Keratinocyte (primary cell): ENCODE measurements around the gene KCNT2. TPM values are rescaled to one million over a fixed set of nuclear protein-coding genes. Genes with fewer than 3 reads are reported as not detected.

Source experiments
- DNase-seq: peaks from one replicate; pipeline ENCODE4 v3.0.0-alpha.2; 2011; ENCODE audit warnings: low read depth, missing footprints, low spot score
- FAIRE-seq: peaks from 2 replicates; lab custom pipeline; 2011; peaks lifted over from hg19 to GRCh38; lab: Jason Lieb, UNC
- H2AFZ ChIP-seq: 2 replicates; pipeline ENCODE4 v1.6.0; 2012; ENCODE audit warnings: low read length, control low read depth, inconsistent platforms; ENCODE audit not compliant: control insufficient read depth
- H3K27ac ChIP-seq: 2 replicates; pipeline ENCODE4 v1.5.1; 2011; ENCODE audit warnings: low read length; ENCODE audit not compliant: control insufficient read depth, insufficient read depth
- H3K27me3 ChIP-seq: 3 replicates; pipeline ENCODE4 v1.6.0; 2011; ENCODE audit warnings: low read length; ENCODE audit not compliant: control insufficient read depth, insufficient read depth; ENCODE audit errors: extremely low read depth
- H3K36me3 ChIP-seq, 2 experiments: 2 replicates in 1 of 2; 3 replicates in 1 of 2; pipeline ENCODE4 v1.5.1; 2011; ENCODE audit warnings: low read length in 2 of 2, mild to moderate bottlenecking in 1 of 2; ENCODE audit not compliant: control insufficient read depth in 2 of 2, insufficient read depth in 2 of 2; ENCODE audit errors: extremely low read depth in 1 of 2
- H3K4me1 ChIP-seq: 3 replicates; pipeline ENCODE4 v1.5.1; 2011; ENCODE audit warnings: low read length; ENCODE audit not compliant: control insufficient read depth, insufficient read depth; ENCODE audit errors: extremely low read depth
- H3K4me2 ChIP-seq: 3 replicates; pipeline ENCODE4 v1.6.0; 2011; ENCODE audit warnings: low read depth, low read length; ENCODE audit not compliant: control insufficient read depth, insufficient read depth; ENCODE audit errors: extremely low read depth
- H3K4me3 ChIP-seq, 3 experiments: fragments of 200-600 bp in 1 of 3; sonication (generic) in 1 of 3; 2 replicates in 2 of 3; 3 replicates in 1 of 3; pipeline ENCODE4 v1.5.1; 2011 to 2016; ENCODE audit warnings: low read length in 3 of 3, mild to moderate bottlenecking in 3 of 3, control low read depth in 2 of 3, inconsistent platforms in 1 of 3, low read depth in 1 of 3, mixed read lengths in 1 of 3, mixed run types in 1 of 3, moderate library complexity in 1 of 3; ENCODE audit not compliant: control insufficient read depth in 2 of 3, insufficient read depth in 2 of 3; ENCODE audit errors: extremely low read depth in 1 of 3
- H3K79me2 ChIP-seq: 2 replicates; pipeline ENCODE4 v1.6.0; 2012; ENCODE audit warnings: low read length; ENCODE audit not compliant: control insufficient read depth, insufficient read depth
- H3K9ac ChIP-seq: 3 replicates; pipeline ENCODE4 v1.6.0; 2011; ENCODE audit warnings: low read length; ENCODE audit not compliant: control insufficient read depth, insufficient read depth; ENCODE audit errors: extremely low read depth
- H3K9me1 ChIP-seq: 3 replicates; pipeline ENCODE4 v1.6.0; 2011; ENCODE audit warnings: low read length; ENCODE audit not compliant: control insufficient read depth, insufficient read depth; ENCODE audit errors: extremely low read depth
- H3K9me3 ChIP-seq: 2 replicates; pipeline ENCODE4 v1.5.1; 2012; ENCODE audit warnings: low read depth, low read length; ENCODE audit not compliant: control insufficient read depth
- H4K20me1 ChIP-seq: 3 replicates; pipeline ENCODE4 v1.6.0; 2011; ENCODE audit warnings: low read length; ENCODE audit not compliant: control insufficient read depth, insufficient read depth; ENCODE audit errors: extremely low read depth
- EZH2 ChIP-seq: IDR thresholded peaks from one replicate; pipeline ENCODE4 v1.6.1; 2012; ENCODE audit warnings: inconsistent platforms, mild to moderate bottlenecking, low read length, moderate library complexity
- dilution Hi-C: fragments of 300-500 bp; cut with MboI; formaldehyde crosslinking; loops from one replicate; pipeline ENCODE4 v1.7.0; 2020; ENCODE audit warnings: low sequenced_read_pairs; ENCODE audit not compliant: extremely low pct_ligation_motif_present
- polyA plus RNA-seq, 5 experiments: library from polyadenylated mRNA; depleted of rRNA in 3 of 5; stranded (reverse) in 3 of 5; stranded (forward) in 1 of 5; unstranded in 1 of 5; fragments of >200 nt; gene quantifications; 1 replicate in 1 of 5; 2 replicates in 3 of 5; 3 replicates in 1 of 5; pipeline versions ENCODE4 v1.2.1 to v1.2.3, GENCODE V29; 2011 to 2012; ENCODE audit warnings: missing spikeins in 2 of 5, low read depth in 1 of 5, low replicate concordance in 1 of 5
- TF ChIP-seq, protein P1 (sequence below), 3 experiments: IDR thresholded peaks in 1 of 3; conservative IDR thresholded peaks in 1 of 3; optimal IDR thresholded peaks in 1 of 3; 2 replicates in 2 of 3; 3 replicates in 1 of 3; pipeline versions ENCODE3 to v1.5.1; 2011; ENCODE audit warnings: low read length in 3 of 3, mild to moderate bottlenecking in 3 of 3, moderate library complexity in 2 of 3, control low read depth in 1 of 3, inconsistent platforms in 1 of 3; ENCODE audit not compliant: insufficient read depth in 2 of 3; ENCODE audit errors: extremely low read depth in 1 of 3

KCNT2 gene
- polyA plus RNA-seq, 1 donor (not counting 4 experiments of a cell fraction or from before 2014, with no cell fraction given): not detected

DNA sequence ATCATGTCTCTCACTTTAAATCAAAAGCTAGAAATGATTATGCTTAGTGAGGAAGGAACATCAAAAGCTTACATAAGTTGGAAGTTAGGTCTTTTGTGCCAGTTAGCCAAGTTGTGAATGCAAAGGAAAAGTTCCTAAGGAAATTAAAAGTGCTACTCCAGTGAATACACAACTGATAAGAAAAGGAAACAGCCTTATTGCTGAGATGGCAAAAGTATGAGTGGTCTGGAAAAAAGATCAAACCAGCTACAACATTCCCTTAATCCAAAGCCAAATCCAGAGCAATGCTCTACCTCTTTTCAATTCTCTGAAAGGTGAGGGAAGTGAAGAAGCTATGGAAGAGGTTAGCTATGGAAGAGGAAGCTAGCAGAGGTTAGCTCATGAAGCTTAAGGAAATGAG is 378.7 kb downstream of the KCNT2 start:
- no peaks in the 10 kb centered on the region for H3K27me3 ChIP-seq
- no peaks in the 10 kb centered on the region for H3K79me2 ChIP-seq
- no peak overlapping the region for H3K9ac ChIP-seq
- DNase-seq (no peak), FAIRE-seq (no peak)
- no peaks in the 10 kb centered on the region for H4K20me1 ChIP-seq
- H3K4me3 ChIP-seq: no peak overlapping the region
- no peak for TF ChIP-seq EZH2
- no peaks in the 10 kb centered on the region for H3K4me1 ChIP-seq
- H3K27ac ChIP-seq: no peak overlapping the region
- no peaks in the 10 kb centered on the region for H3K36me3 ChIP-seq
- no peaks in the 10 kb centered on the region for H3K9me3 ChIP-seq
- H2AFZ ChIP-seq: no peak overlapping the region
- no peak overlapping the region for H3K4me2 ChIP-seq
- no peaks in the 10 kb centered on the region for H3K9me1 ChIP-seq
- dilution Hi-C loops: no loop called here

DNA sequence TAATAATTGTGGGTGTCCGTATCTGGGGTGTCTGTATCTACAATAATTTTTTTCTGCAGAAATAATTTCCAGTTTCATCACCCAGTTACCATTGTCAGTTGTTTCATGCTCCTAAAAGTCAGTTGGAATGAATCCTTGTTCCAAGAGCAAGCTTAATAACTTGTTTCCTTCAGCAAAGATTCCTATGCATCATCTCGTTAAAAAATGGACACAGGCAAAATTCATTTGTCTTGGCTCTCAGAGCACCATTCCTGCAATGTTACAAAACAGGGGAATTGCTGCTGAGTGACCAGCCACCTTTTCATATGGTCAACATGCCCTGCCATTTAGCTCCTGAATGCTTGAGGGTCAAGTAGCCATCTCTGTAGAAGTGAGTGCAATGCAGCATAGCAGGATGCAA is 393.4 kb downstream of the KCNT2 start:
- H3K27me3 ChIP-seq: no peaks in the 10 kb centered on the region
- no peak for TF ChIP-seq EZH2
- TF ChIP-seq, protein P1, sequence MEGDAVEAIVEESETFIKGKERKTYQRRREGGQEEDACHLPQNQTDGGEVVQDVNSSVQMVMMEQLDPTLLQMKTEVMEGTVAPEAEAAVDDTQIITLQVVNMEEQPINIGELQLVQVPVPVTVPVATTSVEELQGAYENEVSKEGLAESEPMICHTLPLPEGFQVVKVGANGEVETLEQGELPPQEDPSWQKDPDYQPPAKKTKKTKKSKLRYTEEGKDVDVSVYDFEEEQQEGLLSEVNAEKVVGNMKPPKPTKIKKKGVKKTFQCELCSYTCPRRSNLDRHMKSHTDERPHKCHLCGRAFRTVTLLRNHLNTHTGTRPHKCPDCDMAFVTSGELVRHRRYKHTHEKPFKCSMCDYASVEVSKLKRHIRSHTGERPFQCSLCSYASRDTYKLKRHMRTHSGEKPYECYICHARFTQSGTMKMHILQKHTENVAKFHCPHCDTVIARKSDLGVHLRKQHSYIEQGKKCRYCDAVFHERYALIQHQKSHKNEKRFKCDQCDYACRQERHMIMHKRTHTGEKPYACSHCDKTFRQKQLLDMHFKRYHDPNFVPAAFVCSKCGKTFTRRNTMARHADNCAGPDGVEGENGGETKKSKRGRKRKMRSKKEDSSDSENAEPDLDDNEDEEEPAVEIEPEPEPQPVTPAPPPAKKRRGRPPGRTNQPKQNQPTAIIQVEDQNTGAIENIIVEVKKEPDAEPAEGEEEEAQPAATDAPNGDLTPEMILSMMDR (optimal IDR thresholded peaks at IDR 0.05 in 1 of 3, IDR thresholded peaks at IDR 0.05 in 1 of 3, conservative IDR thresholded peaks at IDR 0.05 in 1 of 3; ENCODE audit: extremely low read depth in 1 of 3, insufficient read depth in 2 of 3, low read length in 3 of 3): no peak
- H3K4me3 ChIP-seq: no peak overlapping the region
- no peak for DNase-seq
- dilution Hi-C loops: no loop called here
- H3K79me2 ChIP-seq: no peaks in the 10 kb centered on the region
- FAIRE-seq: no peak
- no peaks in the 10 kb centered on the region for H3K9me1 ChIP-seq
- H3K36me3 ChIP-seq: no peaks in the 10 kb centered on the region
- H3K4me1 ChIP-seq: no peaks in the 10 kb centered on the region
- no peak overlapping the region for H3K9ac ChIP-seq
- H3K4me2 ChIP-seq: no peak overlapping the region
- H3K27ac ChIP-seq: no peak overlapping the region
- H4K20me1 ChIP-seq: no peaks in the 10 kb centered on the region
- H2AFZ ChIP-seq: no peak overlapping the region
- H3K9me3 ChIP-seq: no peaks in the 10 kb centered on the region

GRCh38 chr1:196209983-196210382 is 398.3 kb downstream of the KCNT2 start:
- no peaks in the 10 kb centered on the region for H3K79me2 ChIP-seq
- H3K4me3 ChIP-seq: no peak overlapping the region
- TF ChIP-seq, protein P1 (optimal IDR thresholded peaks at IDR 0.05 in 1 of 3, IDR thresholded peaks at IDR 0.05 in 1 of 3, conservative IDR thresholded peaks at IDR 0.05 in 1 of 3; ENCODE audit: extremely low read depth in 1 of 3, insufficient read depth in 2 of 3, low read length in 3 of 3): no peak
- no peak for TF ChIP-seq EZH2
- H3K4me1 ChIP-seq: peaks cover 4% of the 10 kb centered on the region
- DNase-seq (no peak), FAIRE-seq (no peak)
- H4K20me1 ChIP-seq: no peaks in the 10 kb centered on the region
- no peak overlapping the region for H3K9ac ChIP-seq
- no peaks in the 10 kb centered on the region for H3K27me3 ChIP-seq
- no peak overlapping the region for H2AFZ ChIP-seq
- dilution Hi-C loops: no loop called here
- no peaks in the 10 kb centered on the region for H3K9me3 ChIP-seq
- no peak overlapping the region for H3K27ac ChIP-seq
- H3K36me3 ChIP-seq: no peaks in the 10 kb centered on the region
- H3K9me1 ChIP-seq: no peaks in the 10 kb centered on the region
- H3K4me2 ChIP-seq: no peak overlapping the region
